Erythroblast (primary cell): ENCODE data around the gene TMEM81.

Source experiments
- GATA1 ChIP-seq: IDR thresholded peaks from 2 replicates; pipeline ENCODE4 v1.6.1; 2011; ENCODE audit warnings: low read depth, mild to moderate bottlenecking, control low read depth, low read length, moderate library complexity
- POLR2A ChIP-seq: IDR thresholded peaks from 2 replicates; pipeline ENCODE4 v1.6.1; 2011; ENCODE audit warnings: mild to moderate bottlenecking, low read length

DNA sequence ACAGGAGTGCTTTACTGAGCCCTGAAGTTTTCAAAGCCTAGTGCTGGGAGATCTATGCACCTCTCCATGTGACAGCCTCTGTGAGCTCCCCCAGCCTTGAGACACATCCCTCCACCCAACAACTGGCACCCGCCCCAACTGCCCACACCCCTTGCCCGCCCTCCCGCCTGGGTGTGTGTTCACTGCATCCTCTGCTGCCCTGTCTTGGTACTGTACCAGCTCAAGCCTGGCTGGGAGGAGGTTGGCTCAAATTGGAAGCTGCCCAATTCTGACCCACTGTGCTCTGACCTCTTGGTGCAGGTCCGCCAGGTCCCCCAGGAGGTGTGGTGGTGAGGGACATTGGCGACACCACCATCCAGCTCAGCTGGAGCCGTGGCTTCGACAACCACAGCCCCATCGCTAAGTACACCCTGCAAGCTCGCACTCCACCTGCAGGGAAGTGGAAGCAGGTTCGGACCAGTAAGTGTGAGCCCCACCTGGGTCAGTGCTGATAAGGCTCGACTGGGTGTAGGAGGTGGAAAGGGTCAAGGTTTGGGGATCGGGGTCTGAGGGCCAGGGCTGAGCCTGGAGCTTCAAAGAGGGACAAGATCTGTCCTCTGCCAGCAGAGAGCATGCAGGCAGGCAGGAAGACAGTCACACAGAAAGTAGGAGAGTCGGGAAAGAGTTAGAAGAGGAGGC, 18.0 kb downstream of the TMEM81 start:
- TF ChIP-seq POLR2A, result no peak
- TF ChIP-seq GATA1, result no peak
